Stimulated activated CD8-positive, alpha-beta memory T cell treated with anti-CD3 and anti-CD28 coated beads, Interleukin-7, amount 100 ng/mL, for 4 hours (primary cell): Measurements from ENCODE around the gene ANKRD29.
"Not testable (repeated sequence)": the region's sequence is repeated elsewhere in the genome, so short reads cannot be mapped to it uniquely, and the experiment has no call there.

ENCODE experiments used
- DNase-seq, 2 donors: peaks; one replicate each; pipeline ENCODE4 v3.0.0-alpha.2; 2020; ENCODE audit warnings: low read depth in 2 of 2

ANKRD29 gene

DNA sequence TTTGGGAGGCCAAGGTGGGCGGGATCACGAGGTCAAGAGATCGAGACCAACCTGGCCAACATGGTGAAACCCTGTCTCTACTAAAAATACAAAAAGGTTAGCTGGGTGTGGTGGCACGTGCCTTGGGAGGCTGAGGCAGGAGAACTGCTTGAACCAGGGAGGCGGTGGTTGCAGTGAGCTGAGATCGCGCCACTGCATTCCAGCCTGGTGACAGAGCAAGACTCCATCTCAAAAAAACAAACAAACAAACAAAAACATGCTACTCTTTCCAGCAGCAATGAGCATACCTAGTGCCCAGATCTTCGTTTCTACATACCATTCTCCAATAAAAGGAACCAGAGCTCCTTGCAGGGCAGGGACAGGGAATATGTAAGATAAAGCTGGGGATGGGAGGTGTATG, 105.2 kb downstream of the ANKRD29 start:
- DNase-seq: not testable (repeated sequence)

DNA sequence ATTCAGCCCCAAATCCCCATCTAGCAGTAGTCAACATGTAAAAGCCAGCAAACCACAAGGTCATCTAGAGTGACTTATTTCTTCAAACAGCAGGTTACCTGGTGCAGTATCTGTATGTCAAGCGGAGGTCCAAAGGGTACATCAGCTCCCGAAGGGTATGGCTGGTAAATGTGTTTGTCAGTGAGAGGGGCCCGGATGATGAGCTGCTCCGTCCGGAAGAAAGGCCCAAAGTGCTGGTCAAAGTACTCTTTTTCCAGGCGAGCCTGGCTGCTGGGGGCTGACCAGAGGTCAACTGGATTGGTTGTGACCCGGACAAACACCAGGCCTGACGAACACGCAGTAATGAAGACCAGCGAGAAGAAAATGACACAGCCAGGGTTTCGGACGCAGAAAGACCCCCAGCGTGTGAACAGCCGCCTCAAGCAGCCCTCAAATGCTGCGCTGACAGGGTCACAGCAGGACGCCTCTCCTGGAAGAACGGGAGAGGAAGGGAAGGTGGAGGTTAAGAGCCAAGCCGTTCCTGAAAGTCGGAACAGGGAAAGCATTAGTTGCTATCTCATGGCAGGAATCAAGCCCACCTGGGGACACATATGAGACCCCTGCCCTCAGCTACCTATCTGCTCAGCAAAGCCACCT, 106.4 kb downstream of the ANKRD29 start:
- DNase-seq: no peak

GRCh38 chr18:23553887-23554286, 108.8 kb downstream of the ANKRD29 start:
- no peak for DNase-seq

GRCh38 chr18:23552505-23552904, 110.2 kb downstream of the ANKRD29 start:
- no peak for DNase-seq

DNA sequence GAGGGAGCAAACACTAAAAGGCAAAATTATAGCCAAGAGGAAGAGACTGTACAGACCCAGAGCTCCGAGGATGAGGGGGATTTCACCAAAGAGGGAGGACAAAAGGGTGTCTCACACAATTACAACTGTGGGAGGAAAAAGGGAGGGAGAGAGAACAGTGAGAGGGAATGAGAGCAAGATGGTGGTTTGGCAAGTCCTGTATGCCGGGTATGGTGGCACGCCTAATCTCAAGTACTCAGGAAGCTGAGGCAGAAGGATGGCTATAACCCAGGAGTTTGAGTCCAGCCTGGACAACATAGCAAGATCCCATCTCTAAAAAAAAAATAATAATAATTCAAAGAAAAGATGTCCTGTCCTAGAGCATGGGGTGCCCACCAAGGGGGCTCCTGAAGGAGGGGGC, 110.7 kb downstream of the ANKRD29 start:
- no peak for DNase-seq

DNA sequence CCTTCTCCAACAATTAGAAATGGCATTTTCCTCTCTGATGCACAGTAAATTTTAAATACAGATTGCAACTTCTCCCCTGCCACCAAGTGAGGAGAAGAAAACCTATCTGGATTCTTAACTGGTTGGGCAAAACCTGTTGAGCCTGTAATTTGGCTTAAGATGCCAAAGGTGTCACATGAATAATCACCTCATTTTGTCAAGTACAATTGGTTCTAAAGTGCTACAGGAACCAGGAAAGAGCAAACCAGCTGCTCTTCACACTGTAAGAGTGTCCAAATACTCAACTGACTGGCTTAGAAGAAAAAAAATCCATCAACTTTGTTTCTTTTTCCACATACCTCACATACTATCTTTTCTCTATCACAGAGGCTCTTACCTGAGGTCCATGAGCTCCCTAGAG, 111.8 kb downstream of the ANKRD29 start:
- DNase-seq: no peak
